RPMI7951 (cell line): ENCODE results near the gene DUSP14. TPM values are rescaled to one million over a fixed set of nuclear protein-coding genes. Genes with fewer than 3 reads are reported as not detected.
"Not testable (repeated sequence)": the region's sequence is repeated elsewhere in the genome, so short reads cannot be mapped to it uniquely, and the experiment has no call there.

Experiments
- DNase-seq: peaks from one replicate; pipeline ENCODE4 v3.0.0-alpha.2; 2012; ENCODE audit warnings: low read depth
- total RNA-seq: library from RNA; depleted of rRNA; stranded (reverse); fragments of >200 nt; shearing (Covaris generic); gene quantifications from 2 replicates; pipeline ENCODE4 v1.2.3, GENCODE V29; 2014; rRNA removed

DUSP14 gene, protein sequence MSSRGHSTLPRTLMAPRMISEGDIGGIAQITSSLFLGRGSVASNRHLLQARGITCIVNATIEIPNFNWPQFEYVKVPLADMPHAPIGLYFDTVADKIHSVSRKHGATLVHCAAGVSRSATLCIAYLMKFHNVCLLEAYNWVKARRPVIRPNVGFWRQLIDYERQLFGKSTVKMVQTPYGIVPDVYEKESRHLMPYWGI
- 43.6 and 47.8 TPM in 2 replicates for total RNA-seq

DNA sequence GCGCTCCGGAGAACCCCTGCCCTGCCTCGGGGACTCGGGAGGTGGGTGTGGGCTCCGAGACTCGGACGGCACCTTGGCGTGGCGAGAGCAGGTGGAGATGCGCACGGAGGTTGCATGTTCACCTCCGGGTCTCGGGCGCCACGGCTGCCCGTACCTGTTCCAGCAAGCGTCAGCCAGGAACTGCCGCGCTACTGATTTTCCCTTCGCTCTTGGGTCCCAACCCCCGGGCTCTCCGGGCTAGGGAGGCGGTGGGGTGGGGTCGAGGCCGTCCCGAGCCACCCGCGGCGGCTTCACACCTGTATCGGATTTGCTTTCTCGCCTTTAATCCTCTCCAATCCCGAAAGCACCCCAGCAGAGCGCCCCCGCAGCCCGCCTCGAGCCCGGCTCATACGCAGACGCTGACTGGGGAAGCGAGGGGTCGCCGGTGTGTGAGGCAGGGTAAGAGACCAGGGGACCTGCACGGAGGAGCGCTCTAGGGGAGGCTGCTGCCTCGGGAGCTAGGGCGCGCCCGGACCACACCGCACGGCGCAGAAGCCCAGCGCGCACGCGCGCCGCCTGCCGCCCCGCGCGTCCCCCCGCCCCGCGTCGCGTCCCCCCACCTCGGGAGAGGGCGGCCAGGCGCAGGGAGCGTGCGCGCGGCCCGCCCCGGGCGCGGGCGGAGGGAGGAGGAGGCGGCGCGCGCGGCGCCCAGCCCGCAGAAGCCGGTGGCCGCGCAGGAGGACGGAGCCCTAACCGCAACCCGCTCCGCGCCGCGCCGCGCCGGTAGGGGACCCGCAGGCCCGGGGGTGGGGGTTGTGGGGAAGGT is at the start of gene DUSP14:
Gene DUSP14, plus strand, starts transcription at position 695 of the 805 bp plus-strand sequence. CDS start 22,382 bp downstream, outside the sequence.
- DNase-seq = peak; percentile 81

DNA sequence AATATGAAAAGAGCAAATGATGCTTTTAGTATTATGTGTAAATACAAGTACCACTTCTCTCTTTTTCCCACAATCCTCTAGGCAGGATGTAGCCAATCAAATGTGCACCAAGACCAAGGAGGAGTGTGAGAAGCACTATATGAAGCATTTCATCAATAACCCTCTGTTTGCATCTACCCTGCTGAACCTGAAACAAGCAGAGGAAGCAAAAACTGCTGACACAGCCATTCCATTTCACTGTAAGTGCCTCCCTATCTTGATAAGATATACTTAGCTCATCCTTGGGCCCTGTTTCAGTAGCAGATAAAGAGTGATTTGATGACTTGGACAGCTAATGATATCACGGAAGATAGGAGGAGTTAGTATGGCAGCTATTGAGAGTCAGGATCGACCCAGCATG is 49.3 kb upstream of the DUSP14 start:
- DNase-seq = no peak

DNA sequence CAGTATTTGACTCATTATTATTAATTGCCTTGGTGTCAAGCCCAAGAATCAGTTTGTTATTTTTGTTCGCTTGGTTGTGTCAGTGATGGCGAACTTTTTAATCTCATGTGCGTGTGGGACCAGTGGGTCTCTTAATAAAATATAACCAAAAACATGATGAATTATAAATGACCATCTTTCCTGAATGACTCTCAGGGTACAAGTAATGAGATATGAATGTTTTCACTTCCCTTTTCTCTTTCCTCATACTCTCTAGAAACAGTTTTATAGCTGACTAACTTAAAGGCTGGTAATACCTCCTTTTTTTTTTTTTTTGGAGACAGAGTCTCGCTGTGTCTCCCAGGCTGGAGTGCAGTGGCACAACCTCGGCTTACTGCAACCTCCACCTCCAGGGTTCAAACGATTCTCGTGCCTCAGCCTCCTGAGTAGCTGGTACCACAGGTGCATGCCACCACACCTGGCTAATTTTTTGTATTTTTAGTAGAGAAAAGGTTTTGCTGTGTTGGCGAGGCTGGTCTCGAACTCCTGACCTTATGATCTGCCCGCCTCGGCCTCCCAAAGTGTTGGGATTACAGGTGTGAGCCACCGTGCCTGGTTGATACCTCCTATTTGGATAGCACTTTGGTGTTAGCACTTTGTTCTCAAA is 48.2 kb upstream of the DUSP14 start:
- DNase-seq = not testable (repeated sequence)

DNA sequence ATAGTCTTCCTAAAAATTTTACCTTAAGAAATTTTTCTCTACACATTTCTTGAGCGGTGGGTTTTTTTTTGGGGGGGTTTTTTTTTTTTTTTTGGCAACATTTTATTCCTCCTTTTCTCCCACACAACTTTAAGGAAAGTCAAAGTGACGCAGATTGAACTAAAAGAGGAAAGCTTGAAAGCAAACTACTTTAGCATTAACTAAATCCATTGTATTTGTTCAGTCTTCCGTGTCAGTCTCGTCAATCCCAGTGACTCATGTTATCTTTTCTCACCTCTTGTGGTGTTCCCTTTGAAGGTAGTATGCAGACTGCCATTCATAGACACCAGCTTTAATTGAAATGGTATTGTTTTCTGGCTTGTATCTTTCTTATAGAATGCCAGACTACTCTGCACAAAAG is 43.7 kb upstream of the DUSP14 start:
- DNase-seq = peak; percentile 22

GRCh38 chr17:37447641-37448040 is 42.0 kb upstream of the DUSP14 start:
- DNase-seq = peak; percentile 29

- DNase-seq = no peak
Measured at GRCh38 chr17:37450112-37450511, 39.6 kb upstream of the DUSP14 start.

DNA sequence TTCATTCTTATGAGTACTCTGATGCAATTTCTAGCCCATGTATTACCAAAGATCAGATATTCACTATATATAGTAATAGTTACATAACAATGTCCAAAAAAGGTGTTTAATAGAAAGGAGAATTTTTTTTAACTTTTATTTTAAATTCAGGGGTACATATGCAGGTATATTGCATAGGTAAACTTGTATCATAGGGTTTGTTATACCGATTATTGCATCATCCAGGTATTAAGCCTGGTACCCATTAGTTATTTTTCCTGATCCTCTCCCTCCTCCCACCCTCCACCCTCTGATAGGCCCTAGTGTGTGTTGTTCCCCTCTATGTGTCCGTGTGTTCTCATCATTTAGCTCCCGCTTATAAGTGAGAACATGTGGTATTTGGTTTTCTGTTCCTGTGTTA is 31.9 kb upstream of the DUSP14 start:
- DNase-seq = not testable (repeated sequence)

DNA sequence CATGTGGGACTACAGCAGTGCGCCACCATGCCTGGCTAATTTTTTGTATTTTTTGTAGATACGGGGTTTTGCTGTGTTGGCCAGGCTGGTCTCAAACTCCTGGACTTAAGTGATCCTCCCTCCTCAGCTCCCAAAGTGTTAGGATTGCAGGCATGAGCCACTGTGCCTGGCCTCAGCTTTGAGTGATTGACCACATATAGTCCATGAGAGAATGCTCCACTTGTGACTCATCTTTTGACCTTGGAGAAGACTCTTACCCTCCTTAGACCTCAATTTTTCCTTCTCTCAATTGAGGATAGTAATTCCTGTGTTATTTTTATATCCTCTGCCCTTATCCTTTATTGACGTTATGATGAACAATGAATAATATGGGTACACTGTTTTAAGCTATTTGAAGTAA is 30.9 kb upstream of the DUSP14 start:
- DNase-seq = peak; percentile 73

DNA sequence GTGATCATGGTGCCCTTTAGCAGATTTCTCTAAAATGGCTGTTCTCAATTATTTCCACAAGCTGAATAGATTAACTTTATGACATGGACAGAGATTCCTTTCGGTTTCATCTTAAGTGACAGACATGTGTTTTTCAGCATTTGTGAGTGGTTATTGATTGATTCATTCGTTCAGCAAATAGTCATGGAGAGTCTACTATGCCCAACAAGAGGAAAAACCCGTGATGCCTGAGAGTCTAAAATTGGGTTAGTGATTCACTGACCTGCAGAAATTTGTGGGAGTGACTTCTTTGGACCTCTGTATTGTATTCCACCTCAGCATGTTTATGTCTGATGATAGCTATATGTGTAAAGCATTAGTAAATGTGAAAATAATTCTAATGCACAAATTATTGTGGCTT is 28.0 kb upstream of the DUSP14 start:
- no peak for DNase-seq

DNA sequence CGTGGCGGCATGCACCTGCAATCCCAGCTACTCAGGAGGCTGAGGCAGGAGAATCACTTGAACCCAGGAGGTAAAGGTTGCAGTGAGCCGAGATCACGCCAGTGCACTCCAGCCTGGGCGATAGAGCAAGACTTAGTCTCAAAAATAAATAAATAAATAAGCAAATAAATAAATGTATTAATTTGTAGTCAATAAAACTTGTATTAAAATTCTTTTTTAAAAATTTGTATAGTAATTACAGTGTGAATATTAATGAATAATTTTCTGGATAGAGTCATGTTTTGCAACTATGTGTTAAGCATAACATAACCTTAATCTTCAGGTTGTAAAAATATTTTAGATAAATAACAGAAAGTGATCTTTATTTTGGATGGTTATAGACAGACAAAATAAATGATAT is 27.2 kb upstream of the DUSP14 start:
- no peak for DNase-seq

DNA sequence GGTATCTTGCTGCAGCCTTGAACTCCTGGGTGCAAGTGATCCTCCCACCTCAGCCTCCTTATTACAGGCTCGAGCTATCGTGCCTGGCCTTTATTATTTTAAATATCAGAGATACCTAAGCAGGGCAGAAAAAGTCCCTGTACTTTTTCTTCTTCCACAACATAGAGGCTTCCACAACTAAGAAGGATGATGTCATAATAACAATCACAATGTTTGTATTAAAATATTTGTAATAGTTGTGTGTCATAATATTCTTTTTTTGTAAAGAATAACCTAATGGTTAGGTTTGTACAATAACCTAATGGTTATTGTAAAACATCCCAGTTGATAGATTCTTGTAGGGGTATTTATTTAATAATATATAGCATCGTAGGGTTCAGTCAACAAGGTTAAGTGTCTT is 26.7 kb upstream of the DUSP14 start:
- no peak for DNase-seq

DNA sequence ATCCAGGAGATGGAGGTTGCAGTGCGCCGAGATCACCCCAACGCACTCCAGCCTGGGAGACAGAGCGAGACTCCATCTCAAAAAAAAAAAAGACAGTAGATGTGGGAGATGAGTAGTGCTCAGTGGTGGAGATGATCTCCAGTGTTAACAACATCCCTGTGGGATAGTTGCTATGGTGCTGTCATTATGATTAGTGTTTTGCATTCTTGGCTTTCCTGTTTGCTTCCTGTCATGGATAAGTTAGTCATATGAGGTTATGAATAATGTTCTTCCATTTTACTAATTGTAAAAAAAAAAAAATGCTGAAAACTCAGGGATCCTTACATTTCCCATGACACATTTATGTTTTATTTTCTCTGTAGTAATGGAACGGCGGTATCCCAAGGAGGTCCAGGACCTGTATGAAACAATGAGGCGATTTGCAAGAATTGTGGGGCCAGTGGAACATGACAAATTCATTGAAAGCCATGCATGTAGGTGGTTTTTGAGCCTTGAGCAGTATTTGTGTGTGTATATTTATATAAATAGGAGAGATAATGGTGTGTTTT is 24.5 kb upstream of the DUSP14 start:
- DNase-seq = peak; percentile 14

DNA sequence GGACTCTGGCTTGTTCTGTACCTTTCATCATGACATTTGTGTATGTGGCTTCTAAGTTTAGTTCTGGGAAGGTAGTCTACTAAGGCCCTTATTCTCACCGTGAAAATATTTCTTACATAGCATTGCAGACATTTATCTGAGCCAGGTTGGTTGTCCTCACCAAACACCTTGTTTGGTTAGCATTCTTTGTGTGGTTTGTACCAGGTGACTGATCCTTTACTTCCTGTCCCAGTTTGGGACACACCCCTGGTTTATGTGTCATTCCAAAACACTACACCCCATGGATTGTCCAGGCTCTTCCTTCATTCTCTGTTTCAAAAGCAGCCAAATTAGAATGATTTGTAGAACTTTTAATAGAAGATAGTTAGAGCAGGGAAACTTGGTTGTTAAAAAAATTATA is 23.2 kb upstream of the DUSP14 start:
- no peak for DNase-seq

GRCh38 chr17:37470181-37470580 is 19.5 kb upstream of the DUSP14 start:
- no peak for DNase-seq

DNA sequence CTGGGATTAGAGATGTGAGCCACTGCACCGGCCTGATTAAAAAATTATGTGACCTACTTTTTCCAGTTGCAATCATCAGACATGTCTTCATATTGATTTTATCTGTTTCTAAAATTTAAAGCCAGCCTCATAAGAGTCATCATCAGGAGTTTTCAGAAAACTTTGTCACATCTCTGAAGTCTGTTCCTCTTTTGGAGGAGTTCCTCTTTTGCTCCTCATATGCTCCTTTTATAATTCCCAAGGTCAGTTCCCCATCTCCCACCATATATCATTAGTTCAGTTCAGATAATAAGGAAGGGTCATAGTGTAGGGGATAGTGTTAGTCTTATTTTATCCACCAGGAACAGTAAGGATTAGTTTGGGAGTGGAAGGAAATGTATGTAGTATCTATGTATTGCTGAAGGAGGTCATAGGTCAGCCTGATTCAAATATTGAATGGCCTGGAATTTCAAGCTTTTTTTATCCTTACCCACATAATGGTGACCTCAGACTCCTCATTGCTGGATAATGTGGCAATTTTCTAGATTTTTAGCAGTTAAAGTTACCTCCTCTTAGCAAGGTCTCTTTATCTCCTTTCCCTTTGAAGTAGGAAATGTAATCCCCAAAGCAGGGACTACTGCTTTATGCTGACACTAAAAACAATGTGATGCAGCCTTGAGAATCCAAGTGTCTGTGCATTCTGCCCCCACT is 13.8 kb upstream of the DUSP14 start:
- DNase-seq = no peak

GRCh38 chr17:37476431-37477120 is 13.1 kb upstream of the DUSP14 start:
- DNase-seq = peak; percentile 21

DNA sequence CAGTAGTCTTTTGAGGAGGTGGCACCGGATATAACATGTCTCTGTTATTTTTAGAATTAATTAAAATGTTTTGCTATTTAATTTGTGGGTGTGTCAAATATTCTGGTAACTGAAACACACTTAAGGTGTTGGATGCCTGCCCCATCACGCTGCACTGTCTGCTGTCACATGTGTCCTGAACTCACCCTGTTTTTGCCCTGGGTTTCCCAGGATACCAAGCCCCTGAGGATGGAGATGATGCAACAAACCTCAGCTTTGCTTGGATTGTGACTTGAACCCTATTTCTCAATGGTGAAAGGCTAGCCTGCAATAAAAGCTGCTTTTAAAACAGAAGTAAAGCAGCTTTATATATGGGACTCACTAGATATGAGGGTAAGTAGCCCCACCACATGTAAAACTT is 11.5 kb upstream of the DUSP14 start:
- DNase-seq = no peak

DNA sequence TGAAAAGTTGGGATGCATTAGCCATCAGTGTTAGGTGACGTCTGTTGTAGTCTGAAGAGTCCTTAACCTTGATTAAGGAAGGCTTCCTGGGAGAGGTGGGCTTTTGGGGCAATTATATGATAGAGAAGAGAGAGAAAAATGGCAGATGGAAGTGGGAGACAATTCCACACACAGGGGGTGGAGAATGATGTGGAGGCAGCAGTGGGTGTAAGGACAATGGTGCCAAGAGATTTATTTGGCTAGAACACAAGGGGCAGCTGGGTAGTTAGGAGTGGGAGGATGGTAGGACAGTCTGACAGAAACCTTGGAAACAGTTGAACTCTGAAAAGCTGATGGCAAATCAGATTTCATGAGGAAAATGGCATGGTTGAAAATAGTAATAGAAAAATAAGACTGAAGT is 10.7 kb upstream of the DUSP14 start:
- no peak for DNase-seq

- DNase-seq = no peak
Measured at GRCh38 chr17:37480427-37480826, 9.3 kb upstream of the DUSP14 start.

GRCh38 chr17:37481001-37481665 is 8.6 kb upstream of the DUSP14 start:
- no peak for DNase-seq
